GM13976 (cell line): ENCODE data around the gene PNKD.

Source experiments
- DNase-seq: peaks from one replicate; pipeline ENCODE4 v3.0.0; 2012; ENCODE audit warnings: low spot score
- CTCF ChIP-seq: IDR thresholded peaks from 2 replicates; pipeline ENCODE4 v1.5.1; 2012; ENCODE audit warnings: borderline replicate concordance, mild to moderate bottlenecking; ENCODE audit not compliant: insufficient read depth; ENCODE audit errors: extremely low read depth, missing control alignments, control extremely low read depth
- in situ Hi-C: fragments of 300-500 bp; cut with MboI; formaldehyde crosslinking; loops from one replicate; pipeline ENCODE4 v1.12.0; 2022; ENCODE audit warnings: low sequenced_read_pairs, mixed read lengths, inconsistent platforms; ENCODE audit not compliant: unreplicated experiment

PNKD gene

GRCh38 chr2:218260742-218261422, 9.4 kb upstream of the PNKD start, which contains the start of gene GPBAR1:
TSS of gene GPBAR1 (plus strand) at chr2:218261015. CDS start at chr2:218262725, 1,710 bp downstream.
- no peak for DNase-seq
- in situ Hi-C loops = no loop called here

GRCh38 chr2:218261423-218262236, 8.7 kb upstream of the PNKD start:
- DNase-seq = no peak
- in situ Hi-C loops = no loop called here
- no peak for TF ChIP-seq CTCF

More at GRCh38 chr2:218260742-218261422, 9.4 kb upstream of the PNKD start, which contains the start of gene GPBAR1:
- no peak for TF ChIP-seq CTCF

DNA sequence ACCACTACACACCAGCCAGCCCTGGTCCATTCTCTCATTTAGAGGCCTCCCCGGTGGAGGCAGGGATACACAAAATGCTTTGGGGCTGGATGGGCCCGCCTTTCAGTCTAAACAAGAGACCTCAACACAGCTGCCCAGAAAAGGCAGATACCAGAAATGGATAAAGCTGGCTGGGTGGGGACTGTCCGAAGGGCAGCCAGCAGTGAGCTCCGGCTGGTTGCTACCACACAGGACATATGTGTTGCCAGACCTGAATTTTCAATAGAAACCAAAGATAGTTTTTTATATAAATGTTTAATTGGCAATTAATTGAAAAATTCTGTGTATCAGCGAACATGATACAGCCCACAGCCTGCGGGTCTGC, 8.1 kb upstream of the PNKD start:
- no peak for TF ChIP-seq CTCF
- in situ Hi-C loops = no loop called here
- no peak for DNase-seq

DNA sequence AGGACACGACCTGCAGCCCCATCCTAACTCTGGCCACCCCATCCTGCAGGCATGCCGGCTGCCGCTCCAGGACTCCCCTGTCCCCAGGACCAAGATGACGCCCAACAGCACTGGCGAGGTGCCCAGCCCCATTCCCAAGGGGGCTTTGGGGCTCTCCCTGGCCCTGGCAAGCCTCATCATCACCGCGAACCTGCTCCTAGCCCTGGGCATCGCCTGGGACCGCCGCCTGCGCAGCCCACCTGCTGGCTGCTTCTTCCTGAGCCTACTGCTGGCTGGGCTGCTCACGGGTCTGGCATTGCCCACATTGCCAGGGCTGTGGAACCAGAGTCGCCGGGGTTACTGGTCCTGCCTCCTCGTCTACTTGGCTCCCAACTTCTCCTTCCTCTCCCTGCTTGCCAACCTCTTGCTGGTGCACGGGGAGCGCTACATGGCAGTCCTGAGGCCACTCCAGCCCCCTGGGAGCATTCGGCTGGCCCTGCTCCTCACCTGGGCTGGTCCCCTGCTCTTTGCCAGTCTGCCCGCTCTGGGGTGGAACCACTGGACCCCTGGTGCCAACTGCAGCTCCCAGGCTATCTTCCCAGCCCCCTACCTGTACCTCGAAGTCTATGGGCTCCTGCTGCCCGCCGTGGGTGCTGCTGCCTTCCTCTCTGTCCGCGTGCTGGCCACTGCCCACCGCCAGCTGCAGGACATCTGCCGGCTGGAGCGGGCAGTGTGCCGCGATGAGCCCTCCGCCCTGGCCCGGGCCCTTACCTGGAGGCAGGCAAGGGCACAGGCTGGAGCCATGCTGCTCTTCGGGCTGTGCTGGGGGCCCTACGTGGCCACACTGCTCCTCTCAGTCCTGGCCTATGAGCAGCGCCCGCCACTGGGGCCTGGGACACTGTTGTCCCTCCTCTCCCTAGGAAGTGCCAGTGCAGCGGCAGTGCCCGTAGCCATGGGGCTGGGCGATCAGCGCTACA, 7.4 kb upstream of the PNKD start:
- TF ChIP-seq CTCF = no peak
- DNase-seq = no peak
- in situ Hi-C loops = no loop called here

- DNase-seq = no peak
- no peak for TF ChIP-seq CTCF
- in situ Hi-C loops = no loop called here
These were observed 6.3 kb upstream of the PNKD start for GRCh38 chr2:218263817-218264641.
